GM19239 (cell line): ENCODE results near the gene KDSR.
A peak's percentile ranks its signal among the peaks of the same experiment; 100 is the strongest.

Experiments used
- DNase-seq: peaks from one replicate; pipeline ENCODE4 v3.0.0; 2011; ENCODE audit warnings: low spot score; ENCODE audit not compliant: insufficient read length
- FAIRE-seq: peaks from 2 replicates; lab custom pipeline; 2011; peaks lifted over from hg19 to GRCh38; lab: Jason Lieb, UNC

The KDSR gene

DNA sequence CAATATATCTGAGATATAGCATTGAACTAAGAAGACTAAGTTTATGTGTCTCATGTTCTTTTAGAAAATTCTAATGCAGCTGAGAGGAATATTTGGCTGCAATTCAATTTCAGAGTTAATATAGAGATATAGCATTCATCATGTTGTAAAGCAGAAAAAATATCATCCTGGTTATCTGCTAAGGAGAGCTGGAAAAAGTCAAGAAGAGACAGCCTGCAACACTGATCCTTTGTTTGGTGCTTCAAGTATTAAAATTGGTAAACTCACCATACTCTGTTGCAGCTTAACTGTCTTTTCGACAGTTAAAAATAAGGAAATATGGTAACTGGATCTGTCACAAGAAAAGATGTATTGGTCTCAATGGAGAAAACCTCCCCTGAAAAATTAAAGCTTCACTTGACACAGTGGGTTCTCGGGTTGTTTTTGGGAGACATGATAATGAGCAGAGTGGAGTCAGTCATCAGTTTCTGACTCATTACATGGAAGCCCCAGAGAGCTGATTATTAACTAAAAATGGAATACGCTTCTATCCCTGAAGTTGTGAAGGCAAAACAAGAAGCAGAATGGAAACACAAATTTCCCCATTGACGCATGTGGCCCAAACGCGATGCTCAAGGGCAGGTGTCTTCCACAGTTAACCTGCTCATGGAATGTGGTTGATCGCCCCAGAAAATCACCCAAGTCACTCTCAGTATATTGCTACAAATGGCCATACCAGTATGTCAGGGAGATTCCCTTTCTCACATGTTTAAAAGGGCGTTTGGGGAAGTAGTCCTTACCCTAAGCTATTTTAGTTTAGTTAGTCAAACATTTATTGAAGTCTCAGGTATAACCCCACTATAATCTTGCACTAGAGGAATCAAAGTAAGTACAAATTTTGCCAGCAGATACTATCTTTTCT lies 55.6 kb downstream of the KDSR start:
- DNase-seq, result no peak
- peak; percentile 100 for FAIRE-seq

DNA sequence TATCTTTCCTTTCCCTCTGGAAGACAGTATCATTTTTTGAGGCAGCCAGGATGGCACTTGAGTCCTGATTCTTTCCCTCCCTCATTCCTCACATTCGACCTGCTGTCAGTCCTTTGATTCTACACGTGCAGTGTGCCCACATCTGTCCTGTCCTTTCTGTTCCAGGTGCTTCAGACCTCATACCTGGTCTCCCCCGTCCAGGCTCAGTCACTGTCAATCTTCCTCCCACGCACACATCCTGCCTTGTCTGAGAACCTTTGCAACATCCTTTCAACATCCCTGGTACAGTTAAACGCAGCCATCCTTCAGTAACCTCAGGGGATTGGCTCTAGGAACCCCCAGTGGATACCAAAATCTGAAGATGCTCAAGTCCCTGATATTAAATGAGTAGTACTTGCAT lies 57.6 kb downstream of the KDSR start:
- peak; percentile 92 for FAIRE-seq
- DNase-seq, result no peak

DNA sequence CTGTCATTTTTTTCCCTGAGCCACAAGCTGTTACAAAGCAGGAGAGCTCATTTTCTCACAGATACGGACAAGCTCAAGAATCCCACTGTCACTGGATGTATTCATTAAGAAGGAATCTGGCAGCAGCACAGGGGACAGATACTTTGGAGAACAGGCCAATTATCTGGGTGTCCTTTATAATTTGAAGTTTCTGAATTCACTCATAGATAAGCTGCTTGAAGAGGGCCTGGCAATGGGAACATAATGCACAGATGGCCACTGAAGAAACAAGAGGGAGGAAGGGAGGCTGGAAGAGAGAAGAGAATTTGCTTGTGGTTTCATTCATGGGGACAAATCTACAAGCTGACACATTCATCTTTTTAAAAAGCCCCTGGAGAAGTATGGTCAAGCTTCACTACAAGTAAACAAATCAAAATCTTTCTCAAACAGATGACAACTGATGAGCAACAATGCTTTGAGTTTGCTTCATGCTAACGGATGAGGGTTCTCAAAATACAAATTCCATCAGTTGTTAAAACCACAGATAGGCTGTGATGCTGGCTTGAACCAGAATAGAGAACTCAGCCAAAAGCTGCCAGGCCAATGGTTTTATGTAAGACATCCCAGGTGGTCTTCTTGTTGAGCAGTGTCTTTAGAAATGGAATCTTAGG lies 59.3 kb downstream of the KDSR start:
- DNase-seq, result no peak
- peak; percentile 86 for FAIRE-seq

DNA sequence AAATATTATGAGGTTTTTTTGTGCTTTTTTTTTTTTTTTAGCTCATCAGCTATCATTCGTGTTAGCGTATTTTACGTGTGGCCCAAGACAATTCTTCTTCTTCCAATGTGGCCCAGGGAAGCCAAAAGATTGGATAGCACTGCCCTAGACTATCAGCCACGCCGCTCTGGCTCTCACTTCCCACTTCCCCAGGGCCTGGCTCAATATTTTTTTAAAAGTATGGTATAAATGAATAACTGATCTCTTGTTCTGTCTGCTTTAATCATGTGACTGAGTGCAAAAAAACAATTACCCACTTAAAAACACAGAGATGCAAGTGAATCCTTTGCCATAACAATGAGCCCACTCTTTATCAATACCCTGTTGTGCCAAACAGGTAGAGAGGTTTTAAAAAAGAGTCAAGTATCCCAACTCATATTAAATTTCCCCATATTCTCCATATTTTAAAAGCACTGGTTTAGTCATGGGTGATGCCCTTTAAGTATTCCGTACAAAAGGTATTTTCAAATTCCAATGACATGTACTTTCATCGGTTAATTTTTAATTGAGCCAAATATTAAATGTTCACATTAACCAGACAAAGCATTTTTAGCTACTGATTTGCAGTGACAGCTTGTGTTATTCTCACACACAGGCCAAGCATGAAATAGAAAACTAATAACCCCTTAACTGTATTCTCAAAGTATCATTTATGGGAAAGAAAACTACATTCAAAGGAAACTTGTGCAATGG lies 60.0 kb downstream of the KDSR start:
- DNase-seq, result no peak
- peak; percentile 40 for FAIRE-seq

DNA sequence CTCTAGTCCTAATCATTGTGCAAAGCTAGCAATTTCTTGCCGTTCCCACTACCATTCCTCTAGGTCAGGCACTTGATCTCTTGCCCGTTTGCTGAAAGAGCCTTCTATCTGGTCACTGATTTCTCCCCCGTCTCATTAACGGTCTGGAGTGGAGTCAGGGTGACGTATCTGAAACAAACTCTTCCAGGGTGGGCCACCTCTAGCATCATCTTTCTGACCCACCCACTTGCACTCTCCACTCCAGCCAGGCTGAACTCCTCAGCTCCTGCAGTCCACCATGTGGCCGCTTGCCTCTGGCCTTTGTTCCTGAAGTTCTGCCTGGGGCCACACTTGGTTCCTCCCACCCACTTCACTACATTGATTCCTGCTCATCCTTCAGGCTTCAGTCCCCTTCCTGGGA lies 60.8 kb downstream of the KDSR start:
- FAIRE-seq (peak; percentile 44), DNase-seq (no peak)

DNA sequence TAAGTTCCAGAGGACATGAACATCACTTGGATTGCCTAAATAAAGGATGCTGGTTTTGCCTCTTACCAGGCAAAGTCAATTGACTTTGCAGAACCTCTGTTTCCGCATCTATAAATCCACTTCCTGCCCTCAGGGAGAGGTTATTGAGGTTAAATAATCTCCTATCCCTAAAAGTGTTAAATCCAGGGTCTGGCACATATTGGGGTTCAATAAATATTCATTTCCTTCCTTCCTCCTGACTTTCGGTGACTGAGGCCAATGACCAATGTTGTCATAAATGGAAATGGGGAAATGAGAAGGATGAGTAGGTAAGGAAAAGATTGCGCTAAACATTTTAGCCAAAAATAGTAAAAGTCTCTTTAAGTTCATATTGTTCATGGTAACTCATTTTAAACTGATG lies 63.5 kb downstream of the KDSR start:
- FAIRE-seq (no peak), DNase-seq (no peak)

DNA sequence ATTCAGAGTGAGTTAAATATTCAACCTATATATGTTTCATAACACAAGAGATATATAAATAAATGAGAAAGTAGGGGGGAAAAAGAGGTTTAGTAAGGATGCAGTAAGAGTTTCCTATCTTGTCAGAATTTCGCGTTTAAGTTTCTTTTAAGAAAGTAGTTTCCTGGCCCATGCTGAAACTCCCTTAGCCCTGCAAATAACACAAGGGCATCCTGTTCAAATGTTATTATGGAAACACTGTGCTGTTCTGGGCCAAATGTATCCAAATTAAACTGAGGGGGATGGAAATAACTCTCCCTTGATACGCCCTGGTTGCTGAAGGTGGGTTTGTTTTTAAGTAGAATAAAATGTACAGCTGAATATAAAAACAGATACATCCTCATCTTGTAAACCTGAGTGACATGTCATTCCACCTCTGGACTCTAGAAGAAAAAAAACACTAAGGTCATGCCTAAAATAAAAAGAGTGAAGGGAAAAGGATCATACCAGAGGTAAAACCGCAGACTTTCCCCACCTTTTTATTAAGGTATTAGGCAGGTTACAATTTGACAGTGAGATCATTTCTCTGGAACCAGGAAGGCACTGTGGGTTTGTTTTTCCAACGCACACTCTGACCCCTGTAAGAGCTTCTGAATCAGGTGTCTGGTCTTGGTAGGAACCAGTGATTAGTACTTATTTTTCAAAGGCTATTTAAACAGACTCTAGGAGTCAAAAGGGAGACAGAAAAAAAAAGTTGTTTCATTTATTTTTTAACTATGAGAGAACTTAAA lies 64.2 kb downstream of the KDSR start:
- DNase-seq (no peak), FAIRE-seq (peak; percentile 92)

DNA sequence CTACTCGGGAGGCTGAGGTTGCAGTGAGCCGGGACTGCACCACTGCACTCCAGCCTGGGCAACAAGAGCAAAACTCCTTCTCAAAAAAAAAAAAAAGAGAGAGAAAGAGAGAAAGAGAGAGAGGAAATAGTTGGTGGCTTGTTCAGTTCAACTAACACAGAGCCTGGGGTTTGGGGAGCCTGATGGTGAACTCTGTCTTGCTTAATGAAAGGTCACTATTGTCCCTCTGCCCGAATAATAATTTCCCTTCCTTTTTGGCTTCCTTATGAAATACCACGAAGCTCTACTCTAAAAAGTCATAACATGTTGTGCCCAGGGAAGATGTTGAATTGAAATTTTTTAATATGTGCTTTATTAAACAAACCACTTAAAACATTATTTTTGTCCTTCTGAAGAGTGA lies 64.8 kb downstream of the KDSR start:
- DNase-seq (no peak), FAIRE-seq (no peak)

DNA sequence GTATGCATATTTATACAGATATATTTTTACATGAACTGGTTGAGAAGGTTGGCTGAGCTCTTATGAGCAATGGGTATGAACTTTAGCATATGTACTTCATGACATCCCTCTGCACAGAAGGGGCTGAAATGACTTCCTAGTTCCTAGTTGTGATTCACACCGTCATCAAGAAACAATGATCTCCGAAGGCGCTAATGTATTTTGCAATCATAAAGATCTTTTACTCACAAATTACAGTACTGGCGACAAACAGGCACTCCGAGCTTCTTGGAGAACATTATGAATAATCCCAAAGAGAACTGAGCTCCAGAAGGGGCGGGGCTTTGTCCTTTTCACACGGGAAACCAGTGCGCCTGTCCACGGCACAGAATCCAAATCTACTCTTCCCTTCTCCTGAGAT lies 65.6 kb downstream of the KDSR start:
- peak; percentile 70 for FAIRE-seq
- DNase-seq, result no peak

DNA sequence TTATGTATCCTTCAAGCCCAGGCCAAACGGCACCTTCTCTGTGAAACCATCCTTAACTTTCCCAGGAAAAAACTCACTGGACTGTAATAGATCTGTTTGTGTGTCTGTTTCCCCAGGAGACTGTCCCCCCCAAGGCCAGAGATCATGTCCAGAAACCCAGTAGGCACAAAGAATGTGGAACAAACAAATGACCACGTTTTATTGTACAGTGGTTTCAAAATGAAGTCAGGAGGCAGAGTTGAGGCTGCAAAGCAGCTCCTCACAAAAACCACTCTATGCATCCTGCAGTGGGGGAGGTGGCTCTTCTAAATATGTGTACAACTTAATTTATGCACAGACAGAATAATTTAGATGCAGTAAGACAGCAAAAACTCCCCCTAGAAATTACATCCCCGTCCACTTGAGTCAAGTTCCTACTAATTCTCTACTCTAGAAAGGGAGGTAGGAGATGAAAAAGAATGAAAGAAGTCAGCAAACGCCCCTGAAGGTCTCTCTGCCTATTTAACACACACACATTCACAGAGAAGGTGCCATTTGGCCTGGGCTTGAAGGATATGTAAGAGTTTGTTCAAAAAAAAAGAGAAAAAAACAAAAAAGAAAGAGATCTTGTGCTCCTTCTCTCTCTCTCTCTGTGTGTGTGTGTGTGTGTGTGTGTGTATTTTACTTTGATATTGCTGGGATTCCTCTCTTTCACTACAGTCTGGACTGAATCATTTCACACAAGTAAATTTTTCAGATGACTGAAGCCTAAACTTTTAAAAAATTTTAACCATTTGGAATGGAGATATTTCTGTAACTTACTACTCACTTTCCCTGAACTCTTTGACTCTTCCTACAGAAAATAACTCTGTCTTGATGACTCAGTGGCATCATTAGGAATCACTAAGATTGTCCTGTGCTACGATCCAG lies 66.9 kb downstream of the KDSR start:
- no peak for DNase-seq
- peak; percentile 90 for FAIRE-seq

DNA sequence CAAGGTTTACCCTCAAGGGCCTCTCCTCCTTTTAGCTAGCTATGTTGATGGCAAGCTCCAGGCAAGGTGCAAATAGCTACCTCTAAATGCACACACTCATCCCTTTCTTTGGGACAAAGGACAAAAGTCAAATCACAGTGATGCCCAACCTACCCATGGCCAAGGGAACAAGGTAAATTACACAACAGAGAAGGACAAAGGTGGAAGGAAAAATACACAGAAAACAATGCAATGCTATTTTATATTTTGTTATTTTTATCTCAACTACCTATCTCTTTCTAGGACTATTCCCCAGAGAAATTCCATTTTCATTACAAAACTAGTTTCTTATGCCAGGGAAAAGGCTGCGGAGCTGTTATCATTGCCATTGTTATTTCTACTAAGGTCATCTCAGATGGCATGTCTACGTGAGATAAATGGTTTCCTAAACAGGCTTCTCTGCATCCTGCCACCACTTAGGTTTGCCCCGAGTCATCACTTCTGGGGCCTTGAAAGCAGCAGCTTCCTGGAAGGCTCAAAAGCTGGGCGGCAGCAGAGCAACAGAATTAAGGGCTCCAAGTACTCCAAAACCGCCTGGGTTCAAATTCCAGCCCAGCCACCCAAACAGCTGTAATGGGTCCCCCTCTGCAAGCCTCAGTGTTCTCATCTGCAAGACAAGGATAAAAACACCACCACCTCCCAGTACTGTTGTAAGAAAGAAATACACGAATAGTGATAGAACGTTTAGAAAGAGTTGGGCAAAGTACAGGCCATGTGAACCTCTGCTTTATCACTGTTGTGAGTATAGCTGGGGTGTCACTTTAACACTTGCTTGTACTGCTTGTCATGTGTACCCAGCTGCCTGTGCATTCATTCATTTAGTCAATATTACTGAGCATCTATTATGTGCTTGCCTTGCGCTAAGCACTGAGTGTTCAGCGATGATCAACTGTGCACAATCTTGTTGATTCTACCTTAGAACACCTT lies 68.3 kb downstream of the KDSR start:
- peak; percentile 49 for FAIRE-seq

DNA sequence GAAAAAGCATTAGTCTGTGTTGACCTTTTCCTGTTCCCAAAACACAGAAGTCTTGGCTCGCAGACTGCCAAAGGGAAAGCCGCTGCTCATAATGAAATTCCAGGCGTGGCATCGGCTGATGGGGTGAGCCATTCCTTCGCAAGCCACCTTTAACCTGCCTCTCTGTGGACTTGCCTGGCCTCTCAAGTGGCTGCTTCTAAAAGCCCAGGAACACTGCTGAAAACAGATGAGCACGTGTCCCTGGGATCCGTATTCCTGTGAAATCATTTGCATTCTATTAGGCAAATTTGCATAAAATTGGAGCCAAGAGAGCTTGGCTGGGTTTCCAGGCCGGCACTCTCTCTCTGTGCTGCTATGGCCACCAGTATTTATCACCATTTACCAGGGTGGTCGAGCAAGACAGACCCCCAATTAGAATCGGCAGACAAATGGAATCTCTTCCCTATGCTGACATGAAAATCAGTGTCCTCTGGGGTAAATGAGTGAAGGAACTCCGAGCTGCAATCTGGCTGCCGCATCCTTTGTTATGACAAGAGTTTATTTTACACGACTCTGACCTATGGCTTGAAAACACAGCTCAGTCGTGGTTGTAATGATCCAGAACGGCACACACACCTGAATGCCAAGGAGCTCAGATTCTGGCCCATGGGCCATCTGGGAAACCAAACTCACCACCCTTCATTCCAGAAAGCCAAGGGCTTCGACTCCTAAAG lies 69.2 kb downstream of the KDSR start:
- DNase-seq (no peak), FAIRE-seq (no peak)

More for the DNA sequence above, 68.3 kb downstream of the KDSR start:
- DNase-seq, result no peak

DNA sequence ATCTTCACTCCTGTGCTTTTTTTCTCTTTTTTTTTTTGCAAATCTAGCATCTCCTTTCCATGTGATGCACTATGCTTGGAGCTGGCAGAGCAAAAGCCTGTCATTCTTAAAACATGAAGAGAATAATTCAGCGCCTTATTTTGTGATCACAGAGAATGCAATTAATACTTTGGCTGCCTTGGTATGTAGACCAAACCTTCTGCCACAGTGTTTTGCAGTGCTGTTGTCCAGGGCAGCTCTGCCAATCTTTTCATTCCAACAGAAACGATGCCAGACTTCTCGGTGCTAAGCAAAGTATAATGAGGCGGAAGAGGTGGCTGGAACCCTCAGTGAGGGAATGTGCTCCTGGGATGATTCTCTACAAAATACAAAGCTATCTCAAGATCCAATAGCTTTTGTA lies 73.1 kb downstream of the KDSR start:
- DNase-seq, result no peak
- no peak for FAIRE-seq

DNA sequence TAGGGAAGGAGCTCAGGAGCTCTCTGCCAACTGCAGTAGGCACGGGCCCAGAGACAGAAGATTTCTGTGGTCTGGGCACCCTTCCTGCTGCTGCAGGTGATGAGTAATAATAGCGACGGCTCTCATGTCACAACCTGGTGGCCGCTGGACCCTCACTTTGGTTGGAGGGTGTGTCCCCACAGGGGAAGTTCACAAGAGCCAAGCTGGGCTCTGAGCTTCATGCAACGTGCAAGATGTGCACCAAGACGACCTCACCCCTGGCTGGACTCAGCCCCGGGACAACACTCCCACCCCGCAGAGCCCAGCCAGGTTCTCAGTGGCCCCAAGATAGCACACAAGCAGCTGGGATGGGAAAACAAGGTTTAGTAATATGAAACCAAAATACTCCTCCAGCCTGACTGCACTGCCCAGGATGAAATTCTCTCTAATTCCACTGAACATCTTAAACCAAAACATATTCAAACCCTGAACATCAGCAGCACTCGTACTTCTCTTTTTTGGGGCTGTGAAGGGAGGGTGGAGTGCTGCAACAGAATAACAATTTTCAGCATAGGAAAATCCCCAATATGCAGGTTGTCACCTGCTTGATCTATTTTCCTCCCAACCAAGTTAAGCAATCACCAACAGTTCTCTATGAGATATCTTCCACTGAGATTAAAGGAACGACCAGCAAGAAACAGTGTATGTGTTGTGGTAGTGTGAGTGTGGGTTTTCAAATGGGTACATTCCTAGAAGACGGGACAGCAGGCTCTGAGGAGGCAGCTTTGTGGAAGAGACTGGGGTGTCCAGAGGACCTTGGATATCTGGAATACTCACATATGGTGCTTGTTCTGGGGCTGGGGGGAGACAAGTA lies 73.9 kb downstream of the KDSR start:
- no peak for DNase-seq
- FAIRE-seq, result peak; percentile 96

DNA sequence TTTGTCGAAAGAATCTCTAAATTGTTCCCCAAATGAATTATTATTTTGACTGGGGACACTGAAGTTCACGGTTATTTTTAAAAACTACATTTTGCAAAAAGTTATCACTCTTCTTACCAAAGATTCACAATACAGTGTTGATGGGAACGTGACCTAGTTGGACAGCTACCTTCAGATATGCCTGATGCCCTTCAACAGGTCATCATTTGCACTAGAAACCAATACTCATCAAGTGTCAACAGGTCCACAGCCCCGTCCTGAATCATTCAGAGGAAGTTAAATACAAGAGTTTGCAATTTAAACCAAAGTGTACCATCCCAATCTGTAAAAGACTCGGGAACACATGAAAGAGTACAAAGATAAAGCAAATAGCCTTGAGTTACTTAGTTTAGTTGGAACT lies 75.7 kb downstream of the KDSR start:
- FAIRE-seq (no peak), DNase-seq (no peak)

DNA sequence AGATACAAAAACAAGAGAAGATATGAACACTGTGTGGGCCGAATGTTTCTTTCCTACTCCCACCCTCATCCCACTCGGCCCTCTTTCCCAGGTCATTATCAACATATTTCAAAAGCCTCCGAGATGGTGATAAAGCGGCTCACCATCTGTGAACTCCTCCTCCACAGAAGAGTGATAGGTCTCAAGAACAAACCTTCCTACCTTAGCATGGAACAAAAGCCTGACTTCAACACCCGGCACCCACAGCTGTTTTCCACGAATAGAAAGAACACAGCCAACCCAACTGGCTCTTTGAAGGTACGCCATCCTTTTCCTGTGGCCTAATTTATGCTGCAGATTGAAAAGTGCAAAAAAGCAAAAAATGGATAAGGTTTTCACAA lies 76.2 kb downstream of the KDSR start:
- no peak for DNase-seq

More for the DNA sequence above, 76.2 kb downstream of the KDSR start:
- no peak for FAIRE-seq
